ENCODE data around the gene CGNL1.
A peak's percentile ranks its signal among the peaks of the same experiment; 100 is the strongest.

The CGNL1 gene

GRCh38 chr15:57538821-57539220 lies 162.5 kb downstream of the CGNL1 start:
- peaks cover 39% of the 10 kb centered on the region for H3K4me1 ChIP-seq (ENCODE audit: low read length)
- peaks cover 10% of the 10 kb centered on the region; the same call in 1 of the 2 replicates for H3K9me3 ChIP-seq (ENCODE audit: insufficient read depth, low read length)
- TF ChIP-seq EZH2phosphoT487 (IDR thresholded peaks at IDR 0.05; ENCODE audit: low read depth) (no peak), CTCF (IDR thresholded peaks at IDR 0.05; ENCODE audit: low read depth, low read length) (no peak)
- no peaks in the 10 kb centered on the region for H4K20me1 ChIP-seq (ENCODE audit: insufficient read depth, low read length)
- H3K4me3 ChIP-seq (ENCODE audit: low read length), result no peak overlapping the region
- H2AFZ ChIP-seq (ENCODE audit: low read depth, low read length), result no peak overlapping the region
- H3K9ac ChIP-seq (ENCODE audit: low read length), result no peak overlapping the region
- no peaks in the 10 kb centered on the region for H3K79me2 ChIP-seq (ENCODE audit: low read length)
- H3K27ac ChIP-seq (ENCODE audit: low read length), result no peak overlapping the region
- H3K27me3 ChIP-seq (ENCODE audit: low read depth, low read length), result no peaks in the 10 kb centered on the region
- peaks cover 6% of the 10 kb centered on the region for H3K36me3 ChIP-seq (replicated peaks; ENCODE audit: low read depth, low read length)
- H3K4me2 ChIP-seq (ENCODE audit: low read length), result no peak overlapping the region

- no peak for TF ChIP-seq CTCF (IDR thresholded peaks at IDR 0.05; ENCODE audit: low read depth, low read length)
- TF ChIP-seq EZH2phosphoT487 (IDR thresholded peaks at IDR 0.05; ENCODE audit: low read depth), result no peak
- peaks cover 10% of the 10 kb centered on the region; the same call in 1 of the 2 replicates for H3K9me3 ChIP-seq (ENCODE audit: insufficient read depth, low read length)
- peak overlapping the region; percentile 59 for H3K4me2 ChIP-seq (ENCODE audit: low read length)
- peaks cover 6% of the 10 kb centered on the region for H3K36me3 ChIP-seq (replicated peaks; ENCODE audit: low read depth, low read length)
- no peak overlapping the region for H2AFZ ChIP-seq (ENCODE audit: low read depth, low read length)
- H3K79me2 ChIP-seq (ENCODE audit: low read length), result no peaks in the 10 kb centered on the region
- peak overlapping the region; percentile 18; the same call in 1 of the 2 replicates for H3K4me3 ChIP-seq (ENCODE audit: low read length)
- peak overlapping the region; percentile 63 for H3K27ac ChIP-seq (ENCODE audit: low read length)
- H4K20me1 ChIP-seq (ENCODE audit: insufficient read depth, low read length), result no peaks in the 10 kb centered on the region
- peaks cover 39% of the 10 kb centered on the region for H3K4me1 ChIP-seq (ENCODE audit: low read length)
- H3K9ac ChIP-seq (ENCODE audit: low read length), result no peak overlapping the region
- H3K27me3 ChIP-seq (ENCODE audit: low read depth, low read length), result no peaks in the 10 kb centered on the region
Observed at GRCh38 chr15:57540211-57540610, 163.9 kb downstream of the CGNL1 start.

GRCh38 chr15:57540736-57541135 lies 164.4 kb downstream of the CGNL1 start:
- Histone ChIP-seq H3K27me3 (ENCODE audit: low read depth, low read length) (no peaks in the 10 kb centered on the region), H3K9me3 (ENCODE audit: insufficient read depth, low read length) (peaks cover 10% of the 10 kb centered on the region; the same call in 1 of the 2 replicates), H2AFZ (ENCODE audit: low read depth, low read length) (peak overlapping the region; percentile 35; the same call in 1 of the 2 replicates), H3K27ac (ENCODE audit: low read length) (peak overlapping the region; percentile 63), H3K9ac (ENCODE audit: low read length) (no peak overlapping the region; the same call in 1 of the 2 replicates), H3K4me2 (ENCODE audit: low read length) (peak overlapping the region; percentile 59), H3K4me3 (ENCODE audit: low read length) (peak overlapping the region; percentile 18; the same call in 1 of the 2 replicates), H4K20me1 (ENCODE audit: insufficient read depth, low read length) (no peaks in the 10 kb centered on the region), H3K36me3 (replicated peaks; ENCODE audit: low read depth, low read length) (peaks cover 6% of the 10 kb centered on the region), H3K79me2 (ENCODE audit: low read length) (no peaks in the 10 kb centered on the region), H3K4me1 (ENCODE audit: low read length) (peaks cover 39% of the 10 kb centered on the region)
- TF ChIP-seq CTCF (IDR thresholded peaks at IDR 0.05; ENCODE audit: low read depth, low read length) (no peak), EZH2phosphoT487 (IDR thresholded peaks at IDR 0.05; ENCODE audit: low read depth) (no peak)

- peaks cover 10% of the 10 kb centered on the region; the same call in 1 of the 2 replicates for H3K9me3 ChIP-seq (ENCODE audit: insufficient read depth, low read length)
- H3K79me2 ChIP-seq (ENCODE audit: low read length), result no peaks in the 10 kb centered on the region
- peaks cover 39% of the 10 kb centered on the region for H3K4me1 ChIP-seq (ENCODE audit: low read length)
- H3K4me2 ChIP-seq (ENCODE audit: low read length), result peak overlapping the region; percentile 59
- H3K9ac ChIP-seq (ENCODE audit: low read length), result no peak overlapping the region; the same call in 1 of the 2 replicates
- H3K36me3 ChIP-seq (replicated peaks; ENCODE audit: low read depth, low read length), result peaks cover 6% of the 10 kb centered on the region
- no peak overlapping the region for H2AFZ ChIP-seq (ENCODE audit: low read depth, low read length)
- H3K27ac ChIP-seq (ENCODE audit: low read length), result peak overlapping the region; percentile 63
- H3K27me3 ChIP-seq (ENCODE audit: low read depth, low read length), result no peaks in the 10 kb centered on the region
- H4K20me1 ChIP-seq (ENCODE audit: insufficient read depth, low read length), result no peaks in the 10 kb centered on the region
- TF ChIP-seq CTCF (IDR thresholded peaks at IDR 0.05; ENCODE audit: low read depth, low read length), result no peak
- TF ChIP-seq EZH2phosphoT487 (IDR thresholded peaks at IDR 0.05; ENCODE audit: low read depth), result no peak
- no peak overlapping the region for H3K4me3 ChIP-seq (ENCODE audit: low read length)
Observed at GRCh38 chr15:57541271-57541670, 165.0 kb downstream of the CGNL1 start.

Data from OCI-LY3 (cell line).